WTC11 (cell line): ENCODE measurements around the gene CFAP57. TPM values are rescaled to one million over a fixed set of nuclear protein-coding genes. Genes with fewer than 3 reads are reported as not detected.

Source experiments
- ATAC-seq: fragments of 200-7000 bp; cut with Tn5 transposase; 2 replicates; pipeline ENCODE4 v1.10.0; 2021; ENCODE audit warnings: mild to moderate bottlenecking, moderate library complexity
- CTCF ChIA-PET: fragments of 300-600 bp; sonication (Branson Sonifier 250); formaldehyde crosslinking; loops from one replicate; lab custom pipeline; 2021; ENCODE audit warnings: antibody characterized with exemption; lab: Charles Lee
- POLR2A ChIA-PET: fragments of 350-600 bp; sonication (Branson Sonifier 250); formaldehyde crosslinking; loops from one replicate; lab custom pipeline; 2021; ENCODE audit warnings: antibody characterized with exemption; lab: Charles Lee
- DNase-seq: peaks from one replicate; pipeline ENCODE4 v3.0.0; 2021; ENCODE audit warnings: low spot score
- H3K27ac Mint-ChIP-seq: 2 replicates; pipeline ENCODE4 v1.8.0; 2021; ENCODE audit warnings: mixed read lengths
- H3K27me3 Mint-ChIP-seq: 2 replicates; pipeline ENCODE4 v1.8.0; 2021; ENCODE audit warnings: low read depth, mild to moderate bottlenecking, moderate library complexity, mixed read lengths
- H3K36me3 Mint-ChIP-seq: 2 replicates; pipeline ENCODE4 v1.8.0; 2021; ENCODE audit warnings: mixed read lengths
- H3K4me1 Mint-ChIP-seq: 2 replicates; pipeline ENCODE4 v1.8.0; 2022; ENCODE audit warnings: mixed read lengths
- H3K4me3 Mint-ChIP-seq: 2 replicates; pipeline ENCODE4 v1.8.0; 2021; ENCODE audit warnings: mild to moderate bottlenecking, moderate library complexity, mixed read lengths
- H3K9me3 Mint-ChIP-seq: 2 replicates; pipeline ENCODE4 v1.8.0; 2021; ENCODE audit warnings: mixed read lengths
- ATF1 ChIP-seq: sonication (generic); formaldehyde crosslinking; IDR thresholded peaks from 2 replicates; pipeline ENCODE4 v1.8.1; 2023; ENCODE audit warnings: mild to moderate bottlenecking, moderate library complexity, missing genetic modification reagents
- ATF2 ChIP-seq: sonication (generic); formaldehyde crosslinking; IDR thresholded peaks from 2 replicates; pipeline ENCODE4 v1.8.1; 2022; ENCODE audit warnings: low read depth, missing genetic modification reagents, borderline replicate concordance
- ELF4 ChIP-seq: sonication (generic); formaldehyde crosslinking; IDR thresholded peaks from 2 replicates; pipeline ENCODE4 v1.8.1; 2022; ENCODE audit warnings: low read depth, mild to moderate bottlenecking, moderate library complexity, missing genetic modification reagents
- FOXK1 ChIP-seq: sonication (generic); formaldehyde crosslinking; IDR thresholded peaks from 2 replicates; pipeline ENCODE4 v1.8.0; 2022; ENCODE audit warnings: mild to moderate bottlenecking, moderate library complexity, missing genetic modification reagents
- GABPB1 ChIP-seq: sonication (generic); formaldehyde crosslinking; IDR thresholded peaks from 2 replicates; pipeline ENCODE4 v1.8.1; 2023; ENCODE audit warnings: mild to moderate bottlenecking, missing genetic modification reagents
- MXD4 ChIP-seq: fragments of 250-450 bp; sonication (Bioruptor Pico); IDR thresholded peaks from 2 replicates; pipeline ENCODE4 v1.8.0; 2021; ENCODE audit warnings: mild to moderate bottlenecking, moderate library complexity, borderline replicate concordance
- NFATC4 ChIP-seq: fragments of 250-450 bp; sonication (Bioruptor Pico); IDR thresholded peaks from 2 replicates; pipeline ENCODE4 v1.9.0; 2021; ENCODE audit warnings: mild to moderate bottlenecking
- NR1H2 ChIP-seq: sonication (generic); formaldehyde crosslinking; IDR thresholded peaks from 2 replicates; pipeline ENCODE4 v1.9.0; 2021; ENCODE audit warnings: mild to moderate bottlenecking, moderate library complexity, missing genetic modification reagents
- OVOL2 ChIP-seq: fragments of 250-450 bp; sonication (Bioruptor Pico); IDR thresholded peaks from 2 replicates; pipeline ENCODE4 v1.9.0; 2021; ENCODE audit warnings: mild to moderate bottlenecking, borderline replicate concordance
- RELA ChIP-seq: sonication (generic); formaldehyde crosslinking; IDR thresholded peaks from 2 replicates; pipeline ENCODE4 v1.8.1; 2022; ENCODE audit warnings: missing genetic modification reagents, mild to moderate bottlenecking, borderline replicate concordance
- TEAD4 ChIP-seq: sonication (generic); formaldehyde crosslinking; IDR thresholded peaks from 2 replicates; pipeline ENCODE4 v1.8.0; 2022; ENCODE audit warnings: mild to moderate bottlenecking, missing genetic modification reagents
- ZMAT4 ChIP-seq: fragments of 250-450 bp; sonication (Bioruptor Pico); IDR thresholded peaks from 2 replicates; pipeline ENCODE4 v1.9.0; 2021; ENCODE audit warnings: mild to moderate bottlenecking
- ZNF396 ChIP-seq: fragments of 250-450 bp; sonication (Bioruptor Pico); IDR thresholded peaks from 2 replicates; pipeline ENCODE4 v1.8.0; 2021; ENCODE audit warnings: mild to moderate bottlenecking, moderate library complexity, borderline replicate concordance
- ZNF416 ChIP-seq: fragments of 250-450 bp; sonication (Bioruptor Pico); IDR thresholded peaks from 2 replicates; pipeline ENCODE4 v1.9.0; 2021; ENCODE audit warnings: mild to moderate bottlenecking, inconsistent platforms
- ZNF423 ChIP-seq: fragments of 250-450 bp; sonication (Bioruptor Pico); IDR thresholded peaks from 2 replicates; pipeline ENCODE4 v2.1.2; 2022; ENCODE audit warnings: mild to moderate bottlenecking, moderate library complexity
- ZNF532 ChIP-seq: fragments of 250-450 bp; sonication (Bioruptor Pico); IDR thresholded peaks from 2 replicates; pipeline ENCODE4 v1.9.0; 2021; ENCODE audit warnings: mild to moderate bottlenecking, borderline replicate concordance
- total RNA-seq: library from RNA; stranded (reverse); gene quantifications from 3 replicates; pipeline ENCODE4 v1.2.3, GENCODE V29; 2021
- TF ChIP-seq, protein P1 (sequence below): sonication (generic); formaldehyde crosslinking; IDR thresholded peaks from 2 replicates; pipeline ENCODE4 v1.8.0; 2022; ENCODE audit warnings: mild to moderate bottlenecking, missing genetic modification reagents
- TF ChIP-seq, protein P2 (sequence below): sonication (generic); formaldehyde crosslinking; IDR thresholded peaks from 2 replicates; pipeline ENCODE4 v1.8.1; 2023; ENCODE audit warnings: mild to moderate bottlenecking, moderate library complexity, missing genetic modification reagents
- TF ChIP-seq, protein P3 (sequence below): sonication (generic); formaldehyde crosslinking; IDR thresholded peaks from 2 replicates; pipeline ENCODE4 v1.8.1; 2023; ENCODE audit warnings: mild to moderate bottlenecking, missing genetic modification reagents
- TF ChIP-seq, protein P4 (sequence below): sonication (generic); formaldehyde crosslinking; IDR thresholded peaks from 2 replicates; pipeline ENCODE4 v1.8.0; 2022; ENCODE audit warnings: missing genetic modification reagents

The CFAP57 gene
- total RNA-seq, 1 experiment from 2014 or later: 0.42 TPM

DNA sequence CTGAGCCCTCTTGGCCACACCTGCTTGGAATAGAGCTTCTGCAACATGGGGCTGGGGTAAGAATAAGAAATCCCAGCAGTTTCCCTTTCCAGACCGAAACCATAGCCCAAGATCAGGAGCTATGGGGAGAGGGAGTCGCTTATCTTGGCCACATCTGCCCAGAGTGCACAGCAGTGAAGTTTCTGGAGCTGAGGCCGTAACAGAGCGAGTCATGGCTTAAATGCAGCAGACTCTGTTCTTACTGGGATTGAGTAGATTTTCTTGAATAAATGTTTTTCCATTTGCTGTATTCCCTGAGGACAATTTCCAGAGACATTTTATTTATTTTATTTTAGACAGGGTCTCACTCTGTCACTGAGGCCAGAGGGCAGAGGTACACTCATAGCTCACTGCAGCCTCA, 33.5 kb downstream of the CFAP57 start:
- Mint-ChIP-seq H3K4me3 (no peak overlapping the region), H3K36me3 (0 out of 2 replicates have a peak, but pooled peaks cover 2% of the 10 kb centered on the region), H3K27me3 (no peaks in the 10 kb centered on the region), H3K4me1 (peaks cover 19% of the 10 kb centered on the region), H3K9me3 (peaks cover 9% of the 10 kb centered on the region), H3K27ac (no peak overlapping the region)
- ChIA-PET POLR2A (interaction anchor here (0.6 kb wide), 1 partner anchor 318 kb away, joined by 5 read pairs; no protein-coding TSS in a partner anchor), CTCF (interaction anchor here (1.4 to 2.3 kb wide), 3 partner anchors 21 to 292 kb away, joined by 5 to 8 read pairs (median 8); no protein-coding TSS in a partner anchor)
- TF ChIP-seq, protein P1, sequence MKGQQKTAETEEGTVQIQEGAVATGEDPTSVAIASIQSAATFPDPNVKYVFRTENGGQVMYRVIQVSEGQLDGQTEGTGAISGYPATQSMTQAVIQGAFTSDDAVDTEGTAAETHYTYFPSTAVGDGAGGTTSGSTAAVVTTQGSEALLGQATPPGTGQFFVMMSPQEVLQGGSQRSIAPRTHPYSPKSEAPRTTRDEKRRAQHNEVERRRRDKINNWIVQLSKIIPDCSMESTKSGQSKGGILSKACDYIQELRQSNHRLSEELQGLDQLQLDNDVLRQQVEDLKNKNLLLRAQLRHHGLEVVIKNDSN: no peak
- TF ChIP-seq MXD4: no peak
- no peak for TF ChIP-seq TEAD4
- DNase-seq: no peak
- ATAC-seq: no peak

- CTCF ChIA-PET: interaction anchor here (1.0 to 2.3 kb wide), 7 partner anchors 9 to 360 kb away, joined by 3 to 8 read pairs (median 5); partner anchors contain the start of gene ZNF691
- Mint-ChIP-seq H3K9me3 (peaks cover 9% of the 10 kb centered on the region), H3K4me3 (peak overlapping the region; percentile 6; the same call in 1 of the 2 replicates), H3K36me3 (0 out of 2 replicates have a peak, but pooled peaks cover 2% of the 10 kb centered on the region), H3K4me1 (peaks cover 19% of the 10 kb centered on the region), H3K27ac (peak overlapping the region; percentile 97), H3K27me3 (no peaks in the 10 kb centered on the region)
- peak; percentile 100 for ATAC-seq
- POLR2A ChIA-PET: interaction anchor here (0.6 to 1.3 kb wide), 3 partner anchors 9 to 152 kb away, joined by 3 to 4 read pairs (median 3); partner anchors contain the start of gene CDC20
- DNase-seq: peak; percentile 60
- TF ChIP-seq ELF4 (CRISPR knock-in tag) (no peak), ATF1 (CRISPR knock-in tag) (no peak), ZNF416 (CRISPR knock-in tag) (no peak), RELA (no peak), TEAD4 (0 out of 2 replicates have a peak, but pooled peaks have one; percentile 41), ZNF532 (no peak), ZNF396 (CRISPR knock-in tag) (no peak), NFATC4 (CRISPR knock-in tag) (no peak), NR1H2 (CRISPR knock-in tag) (no peak), ZMAT4 (CRISPR knock-in tag) (no peak), GABPB1 (CRISPR knock-in tag) (0 out of 2 replicates have a peak, but pooled peaks have one; percentile 18), FOXK1 (CRISPR knock-in tag) (no peak), ZNF423 (CRISPR knock-in tag) (no peak), OVOL2 (no peak), ATF2 (CRISPR knock-in tag) (no peak)
- TF ChIP-seq, protein P2, sequence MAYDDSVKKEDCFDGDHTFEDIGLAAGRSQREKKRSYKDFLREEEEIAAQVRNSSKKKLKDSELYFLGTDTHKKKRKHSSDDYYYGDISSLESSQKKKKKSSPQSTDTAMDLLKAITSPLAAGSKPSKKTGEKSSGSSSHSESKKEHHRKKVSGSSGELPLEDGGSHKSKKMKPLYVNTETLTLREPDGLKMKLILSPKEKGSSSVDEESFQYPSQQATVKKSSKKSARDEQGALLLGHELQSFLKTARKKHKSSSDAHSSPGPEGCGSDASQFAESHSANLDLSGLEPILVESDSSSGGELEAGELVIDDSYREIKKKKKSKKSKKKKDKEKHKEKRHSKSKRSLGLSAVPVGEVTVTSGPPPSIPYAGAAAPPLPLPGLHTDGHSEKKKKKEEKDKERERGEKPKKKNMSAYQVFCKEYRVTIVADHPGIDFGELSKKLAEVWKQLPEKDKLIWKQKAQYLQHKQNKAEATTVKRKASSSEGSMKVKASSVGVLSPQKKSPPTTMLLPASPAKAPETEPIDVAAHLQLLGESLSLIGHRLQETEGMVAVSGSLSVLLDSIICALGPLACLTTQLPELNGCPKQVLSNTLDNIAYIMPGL: no peak
- TF ChIP-seq, protein P3, sequence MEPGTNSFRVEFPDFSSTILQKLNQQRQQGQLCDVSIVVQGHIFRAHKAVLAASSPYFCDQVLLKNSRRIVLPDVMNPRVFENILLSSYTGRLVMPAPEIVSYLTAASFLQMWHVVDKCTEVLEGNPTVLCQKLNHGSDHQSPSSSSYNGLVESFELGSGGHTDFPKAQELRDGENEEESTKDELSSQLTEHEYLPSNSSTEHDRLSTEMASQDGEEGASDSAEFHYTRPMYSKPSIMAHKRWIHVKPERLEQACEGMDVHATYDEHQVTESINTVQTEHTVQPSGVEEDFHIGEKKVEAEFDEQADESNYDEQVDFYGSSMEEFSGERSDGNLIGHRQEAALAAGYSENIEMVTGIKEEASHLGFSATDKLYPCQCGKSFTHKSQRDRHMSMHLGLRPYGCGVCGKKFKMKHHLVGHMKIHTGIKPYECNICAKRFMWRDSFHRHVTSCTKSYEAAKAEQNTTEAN (CRISPR knock-in tag): no peak
- TF ChIP-seq, protein P4, sequence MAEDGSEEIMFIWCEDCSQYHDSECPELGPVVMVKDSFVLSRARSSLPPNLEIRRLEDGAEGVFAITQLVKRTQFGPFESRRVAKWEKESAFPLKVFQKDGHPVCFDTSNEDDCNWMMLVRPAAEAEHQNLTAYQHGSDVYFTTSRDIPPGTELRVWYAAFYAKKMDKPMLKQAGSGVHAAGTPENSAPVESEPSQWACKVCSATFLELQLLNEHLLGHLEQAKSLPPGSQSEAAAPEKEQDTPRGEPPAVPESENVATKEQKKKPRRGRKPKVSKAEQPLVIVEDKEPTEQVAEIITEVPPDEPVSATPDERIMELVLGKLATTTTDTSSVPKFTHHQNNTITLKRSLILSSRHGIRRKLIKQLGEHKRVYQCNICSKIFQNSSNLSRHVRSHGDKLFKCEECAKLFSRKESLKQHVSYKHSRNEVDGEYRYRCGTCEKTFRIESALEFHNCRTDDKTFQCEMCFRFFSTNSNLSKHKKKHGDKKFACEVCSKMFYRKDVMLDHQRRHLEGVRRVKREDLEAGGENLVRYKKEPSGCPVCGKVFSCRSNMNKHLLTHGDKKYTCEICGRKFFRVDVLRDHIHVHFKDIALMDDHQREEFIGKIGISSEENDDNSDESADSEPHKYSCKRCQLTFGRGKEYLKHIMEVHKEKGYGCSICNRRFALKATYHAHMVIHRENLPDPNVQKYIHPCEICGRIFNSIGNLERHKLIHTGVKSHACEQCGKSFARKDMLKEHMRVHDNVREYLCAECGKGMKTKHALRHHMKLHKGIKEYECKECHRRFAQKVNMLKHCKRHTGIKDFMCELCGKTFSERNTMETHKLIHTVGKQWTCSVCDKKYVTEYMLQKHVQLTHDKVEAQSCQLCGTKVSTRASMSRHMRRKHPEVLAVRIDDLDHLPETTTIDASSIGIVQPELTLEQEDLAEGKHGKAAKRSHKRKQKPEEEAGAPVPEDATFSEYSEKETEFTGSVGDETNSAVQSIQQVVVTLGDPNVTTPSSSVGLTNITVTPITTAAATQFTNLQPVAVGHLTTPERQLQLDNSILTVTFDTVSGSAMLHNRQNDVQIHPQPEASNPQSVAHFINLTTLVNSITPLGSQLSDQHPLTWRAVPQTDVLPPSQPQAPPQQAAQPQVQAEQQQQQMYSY (CRISPR knock-in tag): no peak
Measured at GRCh38 chr1:43206600-43207228, 34.6 kb downstream of the CFAP57 start.
